Suprapubic skin (tissue), 4 donors: ENCODE data around the gene WWC2. TPM values are rescaled to one million over a fixed set of nuclear protein-coding genes. Genes with fewer than 3 reads are reported as not detected.

Source experiments
- DNase-seq, 2 donors: peaks; one replicate each; pipeline ENCODE4 v3.0.0-alpha.2; 2019; ENCODE audit warnings: low spot score in 2 of 2
- H3K27ac ChIP-seq: fragments of 200-600 bp; sonication (generic); one replicate; pipeline ENCODE4 v1.5.1; 2019
- H3K27me3 ChIP-seq: fragments of 200-600 bp; sonication (generic); one replicate; pipeline ENCODE4 v1.5.1; 2019
- H3K36me3 ChIP-seq: fragments of 200-600 bp; sonication (generic); one replicate; pipeline ENCODE4 v1.5.1; 2019
- H3K4me1 ChIP-seq: fragments of 200-600 bp; sonication (generic); one replicate; pipeline ENCODE4 v1.5.1; 2019
- H3K4me3 ChIP-seq: fragments of 200-600 bp; sonication (generic); one replicate; pipeline ENCODE4 v1.5.1; 2019; ENCODE audit warnings: mild to moderate bottlenecking
- H3K9me3 ChIP-seq: fragments of 200-600 bp; sonication (generic); one replicate; pipeline ENCODE4 v1.5.1; 2019
- CTCF ChIP-seq, 2 donors: fragments of 200-600 bp in 1 of 2; fragments of 450-650 bp in 1 of 2; sonication (generic) in 1 of 2; IDR thresholded peaks; one replicate each; pipeline ENCODE4 v1.5.1; 2016 to 2019; ENCODE audit warnings: antibody characterized with exemption in 2 of 2, mild to moderate bottlenecking in 1 of 2, moderate library complexity in 1 of 2
- EP300 ChIP-seq: sonication (generic); formaldehyde crosslinking; IDR thresholded peaks from one replicate; pipeline ENCODE4 v1.6.1; 2017; ENCODE audit warnings: antibody characterized with exemption
- POLR2A ChIP-seq, 2 donors: fragments of 450-650 bp; IDR thresholded peaks; one replicate each; pipeline ENCODE4 v1.6.1; 2017; ENCODE audit warnings: antibody characterized with exemption in 2 of 2, mild to moderate bottlenecking in 2 of 2, moderate library complexity in 2 of 2
- POLR2AphosphoS5 ChIP-seq, 3 donors: sonication (generic); formaldehyde crosslinking; IDR thresholded peaks; one replicate each; pipeline ENCODE4 v1.6.1; 2017; ENCODE audit warnings: antibody characterized with exemption in 3 of 3
- WGBS: methylation state at CpG from one replicate; pipeline ENCODE4 v1.1.5; 2018; 5-methylcytosine and 5-hydroxymethylcytosine counted together
- total RNA-seq, 4 donors: library from RNA; depleted of rRNA; stranded (reverse); fragments of >200 nt; gene quantifications; one replicate each; pipeline ENCODE4 v1.1.0, GENCODE V29; 2016

The WWC2 gene
- total RNA-seq, 4 donors from 2014 or later: 9.2 to 30.4 (median 15.2) TPM

- peaks cover 42% of the 10 kb centered on the region for H3K4me1 ChIP-seq
- 85% methylated on average over 15 of the region's 15 CpGs for WGBS
- H3K4me3 ChIP-seq: no peak overlapping the region
Observed at GRCh38 chr4:183096276-183096965, 2.6 kb upstream of the WWC2 start.

DNA sequence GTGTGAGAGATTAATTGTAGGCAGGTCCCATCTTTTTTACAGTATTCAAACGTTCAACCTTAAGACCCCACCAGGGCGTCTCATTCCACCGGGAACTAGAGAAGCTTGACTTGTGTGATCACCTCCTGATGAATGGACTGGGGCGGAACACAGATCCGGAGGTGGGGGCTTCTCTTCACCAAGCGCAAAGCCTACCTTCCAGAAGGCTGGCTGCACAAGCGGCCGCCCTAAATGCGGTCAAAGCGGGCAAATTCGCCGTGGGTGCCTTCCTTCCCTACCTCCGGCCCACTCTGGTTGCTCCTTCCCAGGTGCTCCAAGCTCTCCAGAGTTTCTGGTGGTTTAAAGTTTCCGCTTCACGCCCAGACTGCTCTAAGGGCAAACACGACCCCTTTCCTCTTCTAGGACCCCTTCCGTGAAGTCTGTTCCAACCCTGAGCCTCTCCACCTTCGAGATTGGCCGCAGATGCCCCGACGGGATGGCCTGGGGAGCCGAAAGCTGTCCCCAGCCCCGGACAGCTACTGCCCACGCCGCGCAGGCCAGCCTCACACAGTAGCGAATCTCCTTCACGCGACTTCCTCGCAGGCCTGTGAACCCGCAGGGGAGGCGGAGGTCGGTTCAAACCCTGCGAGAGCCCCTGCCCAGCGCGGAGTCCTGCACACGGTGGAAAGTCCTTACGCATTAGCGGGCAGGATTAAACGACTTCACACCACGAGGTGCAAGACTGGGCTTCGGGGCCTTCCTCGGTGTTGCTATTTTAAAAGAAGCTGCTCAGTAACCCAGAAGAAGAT, 1.6 kb upstream of the WWC2 start:
- 64% methylated on average over 35 of the region's 43 CpGs for WGBS
- TF ChIP-seq POLR2A (IDR thresholded peaks at IDR 0.05) (no peak), EP300 (no peak), CTCF (IDR thresholded peaks at IDR 0.05) (no peak), POLR2AphosphoS5 (IDR thresholded peaks at IDR 0.05) (no peak)
- peaks cover 46% of the 10 kb centered on the region for H3K4me1 ChIP-seq
- H3K27ac ChIP-seq: peak overlapping the region; percentile 94
- no peaks in the 10 kb centered on the region for H3K36me3 ChIP-seq
- DNase-seq: peak in 1 of 2 donors; percentile 72
- H3K27me3 ChIP-seq: no peaks in the 10 kb centered on the region
- no peaks in the 10 kb centered on the region for H3K9me3 ChIP-seq
- peak overlapping the region; percentile 95 for H3K4me3 ChIP-seq

More at GRCh38 chr4:183096276-183096965, 2.6 kb upstream of the WWC2 start:
- no peak for DNase-seq
- Histone ChIP-seq H3K27ac (no peak overlapping the region), H3K9me3 (no peaks in the 10 kb centered on the region), H3K36me3 (no peaks in the 10 kb centered on the region), H3K27me3 (no peaks in the 10 kb centered on the region)
- TF ChIP-seq CTCF (IDR thresholded peaks at IDR 0.05): no peak
- TF ChIP-seq EP300: no peak
- no peak for TF ChIP-seq POLR2A (IDR thresholded peaks at IDR 0.05)
- TF ChIP-seq POLR2AphosphoS5 (IDR thresholded peaks at IDR 0.05): no peak

- peaks cover 46% of the 10 kb centered on the region for H3K4me1 ChIP-seq
- H3K27ac ChIP-seq: peak overlapping the region; percentile 94
- H3K4me3 ChIP-seq: peak overlapping the region; percentile 95
- no peak for TF ChIP-seq POLR2AphosphoS5 (IDR thresholded peaks at IDR 0.05)
- TF ChIP-seq EP300: no peak
- TF ChIP-seq POLR2A (IDR thresholded peaks at IDR 0.05): no peak
- TF ChIP-seq CTCF (IDR thresholded peaks at IDR 0.05): no peak
- H3K27me3 ChIP-seq: no peaks in the 10 kb centered on the region
- no peaks in the 10 kb centered on the region for H3K9me3 ChIP-seq
- peak; percentile 72 to 81 for DNase-seq
- H3K36me3 ChIP-seq: no peaks in the 10 kb centered on the region
- 8% methylated on average over 5 of the region's 79 CpGs for WGBS
Observed at GRCh38 chr4:183098019-183098722, 886 bp upstream of the WWC2 start.

GRCh38 chr4:183099537-183100297, 660 bp downstream of the WWC2 start:
- TF ChIP-seq CTCF (IDR thresholded peaks at IDR 0.05): no peak
- no peak for TF ChIP-seq POLR2AphosphoS5 (IDR thresholded peaks at IDR 0.05)
- TF ChIP-seq EP300: no peak
- no peak for TF ChIP-seq POLR2A (IDR thresholded peaks at IDR 0.05)
- WGBS: 2% methylated on average over 36 of the region's 73 CpGs
- H3K36me3 ChIP-seq: no peaks in the 10 kb centered on the region

More at GRCh38 chr4:183099537-183100297, 660 bp downstream of the WWC2 start:
- Histone ChIP-seq H3K27ac (peak overlapping the region; percentile 94), H3K4me1 (peaks cover 41% of the 10 kb centered on the region), H3K4me3 (peak overlapping the region; percentile 95), H3K27me3 (no peaks in the 10 kb centered on the region), H3K9me3 (no peaks in the 10 kb centered on the region)
- peak in 1 of 2 donors; percentile 77 for DNase-seq
